Non-pigmented ciliary epithelial cell (primary cell): Measurements from ENCODE around the gene HHLA2.
"Not testable (repeated sequence)": the region's sequence is repeated elsewhere in the genome, so short reads cannot be mapped to it uniquely, and the experiment has no call there.

ENCODE experiments used
- DNase-seq: peaks from one replicate; pipeline ENCODE4 v3.0.0-alpha.2; 2010; ENCODE audit warnings: low read depth

HHLA2 gene

DNA sequence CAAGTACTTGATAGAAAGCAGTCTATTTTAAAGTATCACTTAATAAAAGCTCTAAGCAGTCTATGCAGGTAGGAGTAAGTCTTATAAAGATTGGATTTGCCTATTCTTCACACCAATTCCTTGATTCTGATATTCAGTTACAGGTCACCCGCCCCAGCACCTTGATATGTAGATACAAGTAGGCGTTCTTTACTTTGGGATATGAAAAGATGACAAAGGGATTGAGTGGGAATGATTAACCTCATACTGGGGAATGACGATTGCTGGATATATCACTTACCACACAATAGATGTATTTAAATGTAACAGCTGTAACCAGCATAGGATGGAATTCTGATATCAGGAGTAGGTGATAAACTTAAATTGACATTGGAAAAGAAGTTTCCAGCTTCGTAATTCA, 47.1 kb downstream of the HHLA2 start:
- no peak for DNase-seq

DNA sequence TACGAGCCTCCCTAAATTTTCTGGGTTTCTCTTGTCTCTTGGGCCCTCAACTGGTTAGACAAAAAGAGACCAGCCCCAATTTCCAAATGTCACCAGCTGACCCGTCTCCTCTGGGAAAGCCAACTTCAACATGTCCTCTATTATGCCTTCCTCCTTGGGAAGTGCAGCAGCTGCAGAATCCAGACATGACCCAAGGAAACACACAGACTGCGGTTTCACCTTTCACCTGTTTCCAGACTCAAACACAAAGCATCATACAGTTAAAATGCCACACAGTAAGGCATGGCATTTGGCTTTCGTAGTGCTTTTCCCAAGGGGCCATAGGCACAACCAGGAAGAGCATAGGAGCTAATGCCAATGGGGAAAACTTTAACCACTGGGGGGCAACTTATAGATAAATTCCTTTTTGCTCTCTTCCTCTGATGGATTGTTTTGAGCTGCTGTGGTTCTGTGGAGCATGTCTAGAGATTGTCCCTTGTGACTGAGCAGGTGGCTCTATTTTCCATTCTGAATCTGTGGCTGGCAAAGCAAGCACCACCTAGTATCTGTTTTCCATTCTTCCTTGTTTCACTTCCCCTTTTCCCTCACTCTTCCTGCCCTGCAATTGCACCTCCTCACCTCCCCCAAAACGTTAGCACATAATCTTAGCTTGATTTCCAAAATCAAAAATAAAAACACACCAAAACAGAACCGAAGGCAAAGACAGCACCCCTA, 49.3 kb downstream of the HHLA2 start:
- no peak for DNase-seq

DNA sequence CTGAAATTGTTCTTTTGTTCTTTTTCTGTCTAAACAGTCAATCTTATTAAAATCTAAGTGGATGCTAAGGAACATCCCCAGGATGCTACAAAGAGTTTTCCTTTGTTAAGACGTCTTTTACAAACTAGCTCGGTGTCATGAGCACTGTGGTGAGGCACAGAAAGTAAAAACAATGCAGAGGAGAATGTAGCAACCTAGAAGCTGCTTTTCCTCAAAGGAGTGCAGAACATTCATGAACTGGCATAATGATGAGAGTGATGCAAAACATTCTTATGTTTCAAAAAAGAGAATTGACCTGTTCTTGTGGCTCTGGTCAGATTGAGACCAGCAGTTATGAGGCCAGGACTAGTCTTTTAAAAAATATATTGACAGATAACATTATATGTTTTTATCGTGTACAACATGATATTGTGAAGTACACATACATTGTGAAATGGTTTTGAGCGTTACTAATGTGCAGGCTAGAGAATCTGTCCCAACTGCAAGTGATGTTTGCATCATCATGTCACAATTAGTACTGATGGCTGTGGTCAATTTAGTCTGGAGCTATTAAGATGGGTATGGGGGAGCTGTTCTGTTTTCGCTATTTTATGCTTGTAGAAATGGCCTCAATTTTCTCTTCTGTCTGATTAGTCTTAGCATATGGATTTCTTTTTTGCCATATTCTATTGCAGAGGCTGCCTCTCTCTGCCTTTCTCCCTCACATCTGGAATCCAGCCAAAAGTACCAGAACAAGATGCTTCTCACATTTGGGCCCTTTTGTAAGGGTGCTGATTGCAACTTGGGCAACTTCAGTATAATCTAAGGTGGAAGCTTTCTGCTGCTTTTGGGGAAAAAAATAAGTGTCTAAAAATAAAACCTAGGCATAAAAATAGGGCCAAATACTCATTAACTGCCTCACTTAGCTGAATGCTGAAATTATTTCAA, 50.2 kb downstream of the HHLA2 start:
- no peak for DNase-seq

DNA sequence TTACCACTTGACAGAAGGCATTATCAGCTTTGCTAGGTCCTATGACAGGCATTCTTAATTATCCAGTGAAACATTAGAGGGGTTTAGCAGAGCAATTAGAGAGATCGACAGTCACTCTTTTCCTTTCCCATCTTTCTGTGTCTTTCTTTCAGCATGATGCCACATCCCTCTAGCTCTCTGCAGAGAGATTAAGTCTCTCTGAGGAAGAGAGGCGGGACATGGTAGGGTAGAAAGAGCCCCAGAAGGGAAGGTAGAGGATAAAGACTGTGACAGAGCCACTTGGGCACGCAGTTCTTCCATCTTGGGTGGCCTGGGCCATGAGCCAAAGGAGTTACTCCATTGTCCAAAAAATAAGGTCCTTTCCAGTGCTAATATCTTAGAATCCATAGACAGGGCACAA, 55.8 kb downstream of the HHLA2 start:
- no peak for DNase-seq

DNA sequence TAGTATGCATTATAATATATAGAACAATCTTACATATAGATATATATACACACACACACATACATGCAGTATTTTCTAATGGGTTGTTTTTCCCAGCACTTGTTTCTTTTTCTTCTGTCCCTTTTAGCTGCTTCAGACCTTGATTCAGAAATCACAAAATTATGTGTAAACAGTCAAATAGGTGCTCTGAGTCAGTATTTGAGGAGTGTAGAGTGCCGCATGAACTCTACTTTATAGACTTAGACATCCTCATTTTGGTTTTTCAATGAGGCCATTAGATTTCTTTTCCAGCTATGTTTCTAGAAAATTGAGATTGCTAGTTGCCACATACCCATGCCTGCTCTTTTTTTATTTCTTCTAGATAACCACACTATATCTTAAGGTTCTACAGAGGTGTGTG, 58.2 kb downstream of the HHLA2 start:
- no peak for DNase-seq

DNA sequence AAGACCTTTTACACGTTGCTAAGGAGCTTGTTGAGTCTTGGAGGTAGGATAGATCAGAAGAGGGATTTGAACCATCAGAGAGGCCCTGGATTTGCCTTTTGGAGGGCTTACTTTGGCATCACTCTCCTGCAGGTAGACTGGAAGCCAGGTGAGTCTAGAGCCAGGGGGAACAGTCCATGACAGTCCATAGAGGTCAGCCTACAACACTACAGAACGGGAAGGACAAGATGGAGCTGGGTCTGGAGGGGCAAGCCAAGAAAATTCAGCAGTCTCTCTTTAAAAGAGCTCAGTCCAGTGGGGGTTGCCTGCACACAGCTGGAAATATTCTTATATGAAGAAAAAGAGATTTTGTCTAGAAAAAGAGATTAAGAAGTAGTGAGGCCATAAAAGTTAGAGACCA, 60.7 kb downstream of the HHLA2 start:
- DNase-seq, result no peak

DNA sequence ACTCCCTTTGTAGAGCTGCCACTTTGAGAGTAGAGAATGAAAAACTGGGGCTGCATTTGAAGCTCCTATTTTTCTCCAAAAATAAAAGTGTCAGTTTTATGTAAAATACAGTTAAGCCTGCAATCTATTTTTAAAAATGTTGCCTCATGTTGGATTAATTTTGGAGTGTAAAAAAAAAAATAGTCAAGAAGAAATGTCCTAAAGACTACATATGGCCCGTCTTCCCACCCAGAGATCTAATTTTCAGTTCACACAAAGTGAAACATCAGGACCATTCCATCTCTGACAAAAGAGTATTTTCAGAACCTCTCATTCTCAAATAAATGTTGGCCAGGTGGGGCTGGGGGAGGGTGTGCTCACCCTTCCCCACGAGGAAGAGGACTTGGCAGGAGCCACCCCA, 62.7 kb downstream of the HHLA2 start:
- no peak for DNase-seq

DNA sequence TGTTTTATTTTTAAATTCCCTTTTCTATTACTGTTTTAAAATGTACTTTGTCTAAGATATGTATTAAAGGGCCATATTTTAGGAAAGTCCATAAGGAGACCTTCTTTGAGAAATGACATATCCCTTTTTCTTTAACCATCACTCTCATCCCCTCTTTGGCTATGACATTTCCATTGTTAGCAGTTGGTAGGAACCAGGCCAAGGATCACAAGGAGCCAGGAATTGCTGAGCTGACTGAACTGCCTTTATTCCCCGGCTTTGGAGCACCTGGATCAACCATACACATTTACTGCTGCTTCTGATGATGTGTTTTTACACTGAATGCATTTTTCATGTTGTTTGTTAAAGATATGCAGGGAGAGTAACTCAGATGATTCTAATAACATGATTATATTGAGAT, 79.7 kb downstream of the HHLA2 start:
- no peak for DNase-seq

DNA sequence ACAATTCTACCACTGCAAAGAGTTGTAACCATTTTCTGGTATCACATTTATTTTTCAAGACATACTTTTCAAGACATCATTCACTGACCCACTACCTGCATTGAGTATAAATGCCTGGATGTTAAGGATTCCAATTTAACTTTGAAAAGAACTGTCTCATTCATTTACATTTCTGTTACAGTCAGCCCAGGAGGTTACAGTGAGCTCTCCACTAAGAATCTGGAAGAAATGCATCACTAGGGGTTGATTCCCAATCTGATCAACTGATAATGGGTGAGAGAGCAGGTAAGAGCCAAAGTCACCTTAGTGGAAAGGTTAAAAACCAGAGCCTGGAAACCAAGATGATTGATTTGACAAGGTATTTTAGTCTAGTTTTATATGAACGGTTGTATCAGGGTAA, 81.0 kb downstream of the HHLA2 start:
- DNase-seq, result no peak

DNA sequence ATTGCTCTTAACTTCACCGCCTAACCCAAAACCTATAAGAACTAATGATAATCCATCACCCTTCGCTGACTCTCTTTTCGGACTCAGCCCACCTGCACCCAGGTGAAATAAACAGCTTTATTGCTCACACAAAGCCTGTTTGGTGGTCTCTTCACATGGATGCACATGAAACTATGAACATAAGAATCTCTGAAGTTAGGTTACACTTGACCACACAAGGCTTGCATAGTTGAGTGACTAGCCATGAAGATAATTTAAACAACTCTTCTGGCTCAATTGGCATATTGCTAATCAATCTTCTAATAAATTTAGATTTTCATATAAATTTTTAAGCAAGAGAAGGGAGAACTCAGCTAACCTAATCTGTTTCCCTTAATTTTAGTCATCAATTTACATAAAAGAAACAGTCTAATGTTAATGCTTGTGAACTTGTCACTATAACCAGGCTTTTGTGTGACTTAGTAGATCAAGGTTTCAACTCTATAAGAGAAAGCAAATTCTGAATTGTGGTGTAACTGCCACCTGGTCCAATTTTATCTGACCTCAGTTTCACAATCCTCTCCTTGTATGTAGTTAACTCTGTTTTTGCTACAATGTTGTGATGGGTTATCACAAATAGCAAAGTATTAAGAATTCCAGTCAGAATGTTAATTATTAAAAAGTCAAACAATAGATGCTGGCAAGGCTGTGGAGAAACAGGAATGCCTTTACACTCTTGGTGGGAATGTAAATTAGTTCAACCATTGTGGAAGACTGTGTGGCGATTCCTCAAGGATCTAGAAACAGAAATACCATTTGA, 82.0 kb downstream of the HHLA2 start:
- DNase-seq, result no peak

DNA sequence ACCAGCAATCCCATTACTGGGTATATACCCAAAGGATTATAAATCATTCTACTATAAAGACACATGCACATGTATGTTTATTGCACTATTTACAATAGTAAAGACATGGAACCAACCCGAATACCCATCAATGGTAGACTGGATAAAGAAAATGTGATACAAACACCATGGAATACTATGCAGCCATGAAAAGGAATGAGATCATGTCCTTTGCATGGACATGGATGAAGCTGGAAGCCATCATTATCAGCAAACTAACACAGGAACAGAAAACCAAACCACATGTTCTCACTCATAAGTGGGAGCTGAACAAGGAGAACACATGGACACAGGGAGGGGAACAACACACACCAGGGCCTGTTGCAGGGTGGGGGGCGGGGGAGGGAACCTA, 82.6 kb downstream of the HHLA2 start:
- DNase-seq, result not testable (repeated sequence)

DNA sequence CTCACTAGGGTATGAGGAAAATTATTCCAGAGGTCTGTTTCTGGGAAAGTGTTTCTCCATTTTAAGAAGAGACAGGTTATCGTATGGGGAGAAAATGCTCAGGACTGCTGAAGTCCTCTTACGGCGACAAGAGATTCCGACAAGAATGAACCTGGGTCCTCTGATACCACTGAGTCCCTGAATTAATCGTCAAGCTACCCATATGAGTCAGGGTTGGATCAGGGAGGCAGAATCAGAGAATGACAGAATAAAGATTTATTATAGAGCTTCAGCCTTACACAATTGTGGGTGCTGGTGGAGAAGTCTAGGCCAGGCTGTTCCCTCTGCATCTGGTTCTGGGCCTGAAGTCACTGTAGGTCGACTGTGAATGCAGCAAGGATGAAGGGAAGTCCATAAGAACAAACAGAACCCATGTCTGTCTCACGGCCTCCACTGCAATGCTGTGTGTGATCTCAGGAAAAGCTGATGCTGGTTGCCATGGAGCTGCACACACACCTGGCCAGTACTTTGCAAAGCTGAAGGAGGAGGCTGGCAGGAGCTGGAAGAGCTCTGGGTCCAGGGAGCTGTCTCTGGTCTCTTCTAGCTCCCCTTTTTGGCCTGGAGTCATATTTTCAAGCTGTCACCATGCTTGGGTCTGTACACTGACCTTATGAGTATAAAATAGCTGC, 83.9 kb downstream of the HHLA2 start:
- no peak for DNase-seq

DNA sequence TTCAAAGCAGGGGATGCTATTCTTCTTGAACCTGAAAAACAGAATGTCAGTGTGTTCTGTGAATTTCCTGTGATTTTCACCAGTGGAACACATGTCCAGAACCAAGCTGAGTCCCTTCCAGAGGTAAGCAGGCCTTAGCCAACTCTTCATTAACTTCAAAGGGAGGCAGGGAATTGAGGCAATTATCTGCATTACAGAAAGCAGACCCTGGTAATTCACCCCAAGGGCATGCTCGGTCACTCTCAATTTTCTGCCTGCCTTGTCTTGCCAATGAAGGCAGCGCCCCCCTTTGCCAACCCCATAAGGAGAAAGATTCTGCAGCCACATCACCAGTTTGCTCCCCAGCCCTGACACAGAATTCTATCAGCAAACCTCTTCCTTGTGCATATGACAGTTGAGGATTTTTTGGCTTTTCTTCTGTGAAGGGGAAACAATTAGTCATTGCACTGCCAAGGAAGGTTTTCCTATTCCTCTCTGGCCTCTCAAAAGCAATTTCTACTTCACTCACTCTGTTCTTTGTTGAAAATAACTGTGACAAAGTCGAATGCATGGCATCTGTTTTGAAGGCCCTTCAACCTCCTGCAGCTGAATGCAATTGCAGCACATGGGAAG, 85.3 kb downstream of the HHLA2 start:
- DNase-seq, result no peak

DNA sequence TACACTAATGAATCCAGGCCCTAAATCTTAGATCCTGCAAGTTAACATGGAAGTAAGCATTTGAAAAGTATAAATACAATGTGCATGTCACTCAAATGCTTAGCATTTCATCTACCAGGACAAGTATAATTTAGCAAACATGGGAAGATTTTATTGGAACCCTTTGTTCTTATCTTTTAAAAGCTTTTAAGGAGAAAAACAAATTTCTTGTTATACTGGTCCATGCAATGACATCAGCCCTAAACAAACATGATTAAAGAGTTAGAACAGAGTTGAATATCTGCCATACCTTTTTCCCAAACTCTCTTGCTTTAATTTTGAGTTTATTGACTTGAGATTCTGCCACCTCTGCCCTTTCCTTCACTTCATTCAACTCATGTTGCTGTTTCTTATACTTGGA, 87.0 kb downstream of the HHLA2 start:
- no peak for DNase-seq

DNA sequence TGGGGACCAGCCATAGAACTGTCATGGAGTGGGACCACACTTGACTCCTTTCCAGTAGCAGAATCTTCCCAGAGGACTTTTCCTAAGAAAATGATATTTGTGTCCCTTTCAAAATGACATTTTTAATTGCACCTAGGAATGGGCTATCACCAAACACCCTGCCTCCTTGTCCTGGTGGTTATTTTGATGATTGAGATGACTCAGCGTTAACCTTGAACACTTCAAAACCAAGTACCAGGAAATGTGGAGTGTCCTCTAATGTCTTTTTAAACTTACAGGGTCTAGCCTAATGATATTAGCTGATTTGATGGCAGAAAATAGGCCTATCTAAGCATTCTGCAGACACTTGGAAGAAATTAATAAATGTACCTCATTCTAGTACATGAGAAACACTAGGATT, 90.7 kb downstream of the HHLA2 start:
- no peak for DNase-seq

DNA sequence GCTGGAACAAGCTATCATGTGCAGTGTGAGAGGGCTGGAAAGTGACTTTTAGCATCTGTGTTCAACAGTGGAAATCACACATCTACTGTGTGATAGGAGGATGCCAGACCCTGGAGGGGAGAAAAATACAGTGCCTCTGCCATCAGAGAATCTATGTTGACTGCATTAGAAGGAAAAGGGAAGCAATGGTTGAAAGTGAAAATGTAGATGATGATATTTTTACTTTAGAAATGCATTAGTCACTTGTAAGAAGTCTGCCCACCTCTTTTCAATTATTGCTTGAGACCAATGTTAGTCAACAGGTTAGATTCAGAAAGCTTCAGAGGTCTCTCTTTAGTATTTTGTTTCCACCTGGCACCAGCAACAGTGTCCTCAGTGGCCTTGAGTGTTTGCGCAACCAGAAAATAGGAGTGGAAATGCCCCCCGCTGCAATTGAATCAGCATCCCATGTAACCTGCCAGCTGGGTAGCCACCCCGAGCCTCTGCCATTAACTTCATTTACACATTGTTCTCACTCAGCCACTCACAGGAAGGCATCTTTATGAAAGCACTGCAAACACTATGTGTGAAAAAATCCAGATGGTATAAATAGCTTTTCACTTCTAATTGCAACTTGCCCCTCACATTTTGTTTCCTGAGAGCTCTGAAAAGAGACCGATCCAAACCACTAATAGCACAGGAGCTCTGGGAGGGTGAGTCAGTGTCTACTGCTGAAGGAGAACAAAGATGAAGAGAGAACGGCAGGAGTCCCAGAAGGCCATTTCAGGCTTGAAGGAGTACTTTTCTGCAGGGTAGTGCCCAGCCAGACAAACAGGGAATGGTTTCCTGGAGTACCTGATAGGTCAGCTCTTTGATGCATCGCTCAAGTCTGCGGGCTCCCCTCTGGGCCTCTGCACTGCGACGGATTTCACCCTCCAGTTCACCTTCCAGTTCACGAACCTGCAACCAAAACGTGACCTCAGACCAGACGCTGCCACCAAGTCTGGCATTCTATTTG, 92.1 kb downstream of the HHLA2 start:
- DNase-seq, result no peak

DNA sequence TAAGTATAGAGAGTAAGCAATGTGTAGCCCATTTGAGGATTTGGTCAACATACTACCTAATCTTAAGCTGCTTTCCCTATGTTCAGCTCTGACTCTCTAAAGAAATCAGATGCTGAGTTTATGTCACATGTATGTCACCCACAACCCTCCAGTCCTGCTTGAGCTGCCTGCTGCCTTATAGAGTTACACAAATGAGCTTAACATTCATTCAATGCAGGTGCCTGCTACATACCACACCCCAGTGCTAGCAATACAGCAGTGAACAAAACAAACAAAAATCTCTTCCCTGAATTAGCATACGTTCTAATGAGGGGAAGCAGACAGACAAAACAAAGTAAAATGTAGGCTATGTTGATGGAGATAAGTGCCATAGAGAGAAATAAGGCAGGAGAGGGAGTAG, 93.0 kb downstream of the HHLA2 start:
- no peak for DNase-seq

DNA sequence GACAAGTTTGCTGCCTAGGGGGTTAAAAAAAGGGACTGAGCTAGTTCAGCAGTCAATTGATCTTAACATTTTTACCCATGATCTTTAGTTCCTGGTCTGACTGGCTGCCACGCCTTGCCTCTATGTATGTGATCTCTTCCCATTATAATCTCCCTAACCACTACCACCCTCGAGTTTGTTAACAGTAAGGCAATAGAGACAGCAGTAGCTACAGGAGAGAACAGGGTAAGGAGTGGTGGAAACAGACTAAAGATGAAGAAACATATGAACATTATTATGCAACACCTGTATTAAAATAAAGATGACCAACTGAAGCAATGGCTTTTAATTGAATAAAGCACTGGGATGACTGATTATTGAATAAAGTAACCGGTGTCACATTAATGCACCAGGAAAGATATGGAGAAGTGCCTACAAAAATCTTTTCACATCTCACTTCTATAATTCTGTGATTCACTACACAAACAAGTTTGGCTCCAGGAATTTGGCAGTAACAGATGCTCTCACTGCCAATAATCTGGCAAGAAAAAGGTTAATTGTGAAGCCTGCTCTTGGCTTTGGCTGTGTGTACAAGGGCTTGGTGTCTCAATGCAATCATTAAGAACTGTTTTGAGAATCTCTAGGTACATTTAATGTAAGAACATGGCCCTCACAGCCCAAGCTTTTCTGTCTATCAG, 95.7 kb downstream of the HHLA2 start:
- no peak for DNase-seq

DNA sequence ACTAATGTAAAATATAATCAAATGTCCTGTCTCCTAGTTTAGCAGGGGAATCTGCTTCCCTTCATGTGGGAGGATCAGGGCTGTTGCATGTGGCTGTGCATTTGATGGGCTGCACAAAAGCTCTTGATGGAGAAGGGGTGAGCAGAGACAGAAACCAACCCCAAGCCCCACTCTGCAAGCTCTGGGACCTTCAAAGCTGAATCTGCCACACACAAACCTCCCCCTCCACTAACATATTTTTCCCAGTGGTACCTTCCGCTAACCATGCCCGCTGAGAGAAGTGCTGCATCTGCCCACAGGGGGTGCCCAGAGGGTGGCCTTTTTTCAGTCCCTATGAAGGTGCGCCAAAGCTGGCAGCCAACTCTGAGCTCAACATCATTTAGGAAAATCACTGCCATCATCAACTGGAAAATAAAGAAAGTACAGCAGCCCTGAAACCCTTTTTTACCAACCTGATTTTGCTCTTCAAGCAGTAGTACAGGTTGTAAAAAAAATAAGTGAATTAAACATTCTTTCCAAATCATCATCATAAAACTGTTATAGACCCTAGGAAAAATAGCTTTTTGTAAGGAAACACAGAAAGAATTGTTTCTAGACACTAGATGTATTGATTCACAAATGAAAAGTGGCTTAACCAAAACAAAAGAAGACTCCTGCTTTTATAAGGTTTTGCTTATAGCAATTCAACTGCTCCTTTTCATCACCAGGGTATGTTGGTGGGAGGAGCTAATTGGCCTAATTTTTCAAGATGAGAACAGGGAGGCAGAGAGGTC, 97.0 kb downstream of the HHLA2 start:
- DNase-seq, result no peak
